Gastrocnemius medialis (tissue), 4 donors: ENCODE data around the gene MAP3K10. TPM values are rescaled to one million over a fixed set of nuclear protein-coding genes. Genes with fewer than 3 reads are reported as not detected.
A peak's percentile ranks its signal among the peaks of the same experiment; 100 is the strongest.

Source experiments
- ATAC-seq, 2 donors: fragments of 150-250 bp; one replicate each; pipeline ENCODE4 v1.9.1; 2016
- DNase-seq, 2 donors: peaks; one replicate each; pipeline ENCODE4 v3.0.0-alpha.2; 2019
- H3K27ac ChIP-seq, 4 donors: fragments of 200-600 bp; sonication (generic); 1 replicate in 1 of 4; 2 replicates in 3 of 4; pipeline ENCODE4 v1.5.1; 2016 to 2018; ENCODE audit warnings: mild to moderate bottlenecking in 2 of 4, moderate library complexity in 1 of 4
- H3K27me3 ChIP-seq, 3 donors: fragments of 200-600 bp; sonication (generic) in 2 of 3; 1 replicate in 1 of 3; 2 replicates in 2 of 3; pipeline versions ENCODE4 v1.5.1 to v1.6.0; 2016 to 2019; ENCODE audit warnings: mild to moderate bottlenecking in 1 of 3, moderate library complexity in 1 of 3
- H3K36me3 ChIP-seq, 2 donors: fragments of 200-600 bp; sonication (generic) in 1 of 2; one replicate each; pipeline ENCODE4 v1.5.1; 2017 to 2018
- H3K4me1 ChIP-seq, 2 donors: fragments of 200-600 bp; sonication (generic) in 1 of 2; one replicate each; pipeline ENCODE4 v1.5.1; 2016 to 2017; ENCODE audit warnings: mild to moderate bottlenecking in 2 of 2
- H3K4me3 ChIP-seq, 4 donors: fragments of 200-600 bp; sonication (generic) in 3 of 4; 1 replicate in 1 of 4; 2 replicates in 3 of 4; pipeline ENCODE4 v1.5.1; 2016 to 2019; ENCODE audit warnings: mild to moderate bottlenecking in 2 of 4
- H3K9me3 ChIP-seq, 3 donors: fragments of 200-600 bp; sonication (generic) in 2 of 3; 1 replicate in 1 of 3; 2 replicates in 2 of 3; pipeline ENCODE4 v1.5.1; 2016 to 2019
- CTCF ChIP-seq, 5 experiments: fragments of 450-650 bp in 3 of 5; fragments of 200-600 bp in 2 of 5; sonication (generic) in 2 of 5; IDR thresholded peaks in 4 of 5; conservative IDR thresholded peaks in 1 of 5; 1 replicate in 4 of 5; 2 replicates in 1 of 5; pipeline ENCODE4 v1.5.1; 2016 to 2019; ENCODE audit warnings: antibody characterized with exemption in 5 of 5, mild to moderate bottlenecking in 3 of 5, moderate library complexity in 3 of 5
- POLR2A ChIP-seq, 2 donors: fragments of 450-650 bp; IDR thresholded peaks; one replicate each; pipeline ENCODE4 v1.6.1; 2017; ENCODE audit warnings: antibody characterized with exemption in 2 of 2, mild to moderate bottlenecking in 2 of 2, moderate library complexity in 2 of 2
- in situ Hi-C, 4 donors: fragments of 200-750 bp; cut with MboI; loops; one replicate each; pipeline versions ENCODE4 v1.15.0 to v1.8.0; 2017; ENCODE audit warnings: low sequenced_read_pairs in 4 of 4
- intact Hi-C: fragments of 100-400 bp; cut with DNase I; formaldehyde crosslinking; loops from one replicate; pipeline ENCODE4 v1.15.1; 2023; ENCODE audit warnings: low total_unique reads
- total RNA-seq, 4 donors: library from RNA; depleted of rRNA; stranded (reverse); fragments of >200 nt; gene quantifications; one replicate each; pipeline versions ENCODE4 v1.1.0 to v1.2.3, GENCODE V29; 2016

MAP3K10 gene
- total RNA-seq, 4 donors from 2014 or later: 16.4 to 25.8 (median 21.6) TPM

GRCh38 chr19:40254714-40255418 is 63.6 kb downstream of the MAP3K10 start:
- ATAC-seq: no peak
- intact Hi-C loops: no loop called here
- DNase-seq: no peak

GRCh38 chr19:40255619-40256166 is 64.5 kb downstream of the MAP3K10 start:
- ATAC-seq: no peak
- H3K36me3 ChIP-seq: peaks cover 0 to 32% of the 10 kb centered on the region in 2 donors
- TF ChIP-seq CTCF (IDR thresholded peaks at IDR 0.05 in 4 of 5, conservative IDR thresholded peaks at IDR 0.05 in 1 of 5) (no peak), POLR2A (IDR thresholded peaks at IDR 0.05) (no peak)
- DNase-seq: no peak
- H3K9me3 ChIP-seq: no peaks in the 10 kb centered on the region
- no peak overlapping the region for H3K4me3 ChIP-seq
- intact Hi-C loops: no loop called here
- in situ Hi-C loops: no loop called here
- no peaks in the 10 kb centered on the region for H3K27me3 ChIP-seq
- peak overlapping the region; percentile 88 to 95 (median 94) for H3K27ac ChIP-seq
- peaks cover 27 to 53% of the 10 kb centered on the region in 2 donors for H3K4me1 ChIP-seq

More at GRCh38 chr19:40254714-40255418, 63.6 kb downstream of the MAP3K10 start:
- Histone ChIP-seq H3K4me1 (peaks cover 23 to 50% of the 10 kb centered on the region in 2 donors), H3K9me3 (no peaks in the 10 kb centered on the region), H3K27ac (peak overlapping the region; percentile 88 to 95 (median 94)), H3K36me3 (peaks cover 0 to 32% of the 10 kb centered on the region in 2 donors), H3K27me3 (no peaks in the 10 kb centered on the region), H3K4me3 (no peak overlapping the region)
- TF ChIP-seq POLR2A (IDR thresholded peaks at IDR 0.05): no peak
- in situ Hi-C loops: no loop called here

- H3K4me1 ChIP-seq: peaks cover 29 to 60% of the 10 kb centered on the region in 2 donors
- no peaks in the 10 kb centered on the region for H3K27me3 ChIP-seq
- H3K27ac ChIP-seq: peak overlapping the region; percentile 88 to 95 (median 94)
- DNase-seq (peak in 1 of 2 donors; percentile 61), ATAC-seq (peak; percentile 5 to 36)
- intact Hi-C loops (no loop called here), in situ Hi-C loops (no loop called here)
- H3K36me3 ChIP-seq: peaks cover 0 to 29% of the 10 kb centered on the region in 2 donors
- H3K9me3 ChIP-seq: no peaks in the 10 kb centered on the region
- no peak overlapping the region for H3K4me3 ChIP-seq
- TF ChIP-seq CTCF (IDR thresholded peaks at IDR 0.05 in 4 of 5, conservative IDR thresholded peaks at IDR 0.05 in 1 of 5) (no peak), POLR2A (IDR thresholded peaks at IDR 0.05) (no peak)
Measured at GRCh38 chr19:40256512-40256911, 65.3 kb downstream of the MAP3K10 start.

- H3K9me3 ChIP-seq: no peaks in the 10 kb centered on the region
- ATAC-seq (peak; percentile 81 to 82), DNase-seq (peak; percentile 78 to 98)
- no peak for TF ChIP-seq CTCF (IDR thresholded peaks at IDR 0.05 in 4 of 5, conservative IDR thresholded peaks at IDR 0.05 in 1 of 5)
- TF ChIP-seq POLR2A (IDR thresholded peaks at IDR 0.05): peak in 1 of 2 donors; percentile 11
- H3K36me3 ChIP-seq: peaks cover 0 to 29% of the 10 kb centered on the region in 2 donors
- peaks cover 35 to 62% of the 10 kb centered on the region in 2 donors for H3K4me1 ChIP-seq
- intact Hi-C loops: no loop called here
- in situ Hi-C loops: no loop called here
- H3K27me3 ChIP-seq: no peaks in the 10 kb centered on the region
- H3K27ac ChIP-seq: peak overlapping the region; percentile 88 to 95 (median 94)
- H3K4me3 ChIP-seq: no peak overlapping the region
Measured at GRCh38 chr19:40257096-40257517, 65.9 kb downstream of the MAP3K10 start.

GRCh38 chr19:40261631-40262030 is 70.4 kb downstream of the MAP3K10 start:
- intact Hi-C loops: loop anchor here (10.0 kb wide), 2 partner anchors 437 to 1597 kb away; no protein-coding TSS in a partner anchor
- no peaks in the 10 kb centered on the region for H3K9me3 ChIP-seq

More at GRCh38 chr19:40261631-40262030, 70.4 kb downstream of the MAP3K10 start:
- Histone ChIP-seq H3K27me3 (no peaks in the 10 kb centered on the region), H3K4me1 (peaks cover 59 to 82% of the 10 kb centered on the region in 2 donors), H3K27ac (peak overlapping the region; percentile 93 to 98 (median 96)), H3K36me3 (peaks cover 0 to 4% of the 10 kb centered on the region in 2 donors), H3K4me3 (no peak overlapping the region)
- TF ChIP-seq CTCF (IDR thresholded peaks at IDR 0.05 in 4 of 5, conservative IDR thresholded peaks at IDR 0.05 in 1 of 5): no peak
- TF ChIP-seq POLR2A (IDR thresholded peaks at IDR 0.05): no peak
- no peak for DNase-seq
- in situ Hi-C loops: no loop called here
- ATAC-seq: no peak
